Measurements from ENCODE around the gene RBM3. TPM values are rescaled to one million over a fixed set of nuclear protein-coding genes. Genes with fewer than 3 reads are reported as not detected.

RBM3 gene
- total RNA-seq, 6 experiments from 2014 or later: 151 to 471 (median 406) TPM

DNA sequence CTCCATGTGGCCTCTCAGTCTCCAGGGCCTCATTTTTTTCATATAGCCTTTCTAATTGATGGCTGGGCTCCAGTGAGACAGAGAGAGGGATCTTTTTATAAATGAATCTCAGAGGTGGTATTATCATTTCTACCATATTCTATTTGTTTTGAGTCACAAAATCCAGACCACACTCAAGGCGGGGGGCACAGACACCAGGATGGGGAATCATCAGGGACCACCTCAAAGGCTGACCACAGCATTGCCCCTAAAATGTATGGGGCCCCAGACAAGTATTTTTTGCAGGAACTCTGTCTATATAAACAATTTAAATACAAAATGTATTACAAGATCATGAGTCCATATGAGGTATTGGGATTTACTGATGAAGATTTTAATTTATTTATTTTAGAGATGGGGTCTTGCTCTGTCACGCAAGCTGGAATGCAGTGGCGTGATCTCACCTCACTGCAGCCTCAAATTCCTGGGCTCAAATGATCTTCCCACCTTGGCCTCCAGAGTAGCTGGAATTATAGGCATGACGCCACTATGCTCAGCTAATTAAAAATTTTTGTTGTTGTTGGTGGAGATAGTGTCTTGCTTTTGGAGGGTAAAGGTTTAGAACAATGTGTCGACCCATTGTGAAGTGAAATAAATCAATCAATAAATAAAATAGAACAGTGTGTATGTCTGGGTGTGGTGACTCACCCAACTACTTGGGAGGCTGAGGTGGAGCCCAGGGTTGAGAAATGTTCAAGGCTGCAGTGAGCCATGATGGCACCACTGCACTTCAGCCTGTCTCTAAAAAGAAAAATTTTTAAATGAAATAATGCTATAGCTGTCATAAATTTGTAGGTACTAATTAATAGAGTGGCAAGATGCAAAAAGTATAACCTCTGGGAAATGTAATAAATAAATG, 52.4 kb downstream of the RBM3 start:
- no peaks in the 10 kb centered on the region; the same call in 1 of the 2 replicates for H3K4me1 Mint-ChIP-seq (ENCODE audit: low read depth)
- DNase-seq: no peak
- no peaks in the 10 kb centered on the region for H3K27me3 Mint-ChIP-seq (ENCODE audit: insufficient read depth)
- H3K36me3 Mint-ChIP-seq (ENCODE audit: low read depth): no peaks in the 10 kb centered on the region
- H3K9me3 Mint-ChIP-seq: no peaks in the 10 kb centered on the region
- H3K27ac Mint-ChIP-seq: no peak overlapping the region
- TF ChIP-seq, protein P1, sequence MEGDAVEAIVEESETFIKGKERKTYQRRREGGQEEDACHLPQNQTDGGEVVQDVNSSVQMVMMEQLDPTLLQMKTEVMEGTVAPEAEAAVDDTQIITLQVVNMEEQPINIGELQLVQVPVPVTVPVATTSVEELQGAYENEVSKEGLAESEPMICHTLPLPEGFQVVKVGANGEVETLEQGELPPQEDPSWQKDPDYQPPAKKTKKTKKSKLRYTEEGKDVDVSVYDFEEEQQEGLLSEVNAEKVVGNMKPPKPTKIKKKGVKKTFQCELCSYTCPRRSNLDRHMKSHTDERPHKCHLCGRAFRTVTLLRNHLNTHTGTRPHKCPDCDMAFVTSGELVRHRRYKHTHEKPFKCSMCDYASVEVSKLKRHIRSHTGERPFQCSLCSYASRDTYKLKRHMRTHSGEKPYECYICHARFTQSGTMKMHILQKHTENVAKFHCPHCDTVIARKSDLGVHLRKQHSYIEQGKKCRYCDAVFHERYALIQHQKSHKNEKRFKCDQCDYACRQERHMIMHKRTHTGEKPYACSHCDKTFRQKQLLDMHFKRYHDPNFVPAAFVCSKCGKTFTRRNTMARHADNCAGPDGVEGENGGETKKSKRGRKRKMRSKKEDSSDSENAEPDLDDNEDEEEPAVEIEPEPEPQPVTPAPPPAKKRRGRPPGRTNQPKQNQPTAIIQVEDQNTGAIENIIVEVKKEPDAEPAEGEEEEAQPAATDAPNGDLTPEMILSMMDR (IDR thresholded peaks at IDR 0.05): no peak
- no peak overlapping the region for H3K4me3 Mint-ChIP-seq

Other genes with a start within 250 kb of the RBM3 start
- gene SSX3, start 217.8 kb upstream of the RBM3 start, total RNA-seq (2021; fragmentation: NEBNext Ultra II Directional; extraction: Animal tissue kit (Norgen Biotek cat#: 25700)): not detected
- gene SSX4, start 190.9 kb upstream of the RBM3 start, total RNA-seq (2021; fragmentation: NEBNext Ultra II Directional; extraction: Animal tissue kit (Norgen Biotek cat#: 25700)): not detected
- gene SSX4B, start 162.5 kb upstream of the RBM3 start, total RNA-seq (2021; fragmentation: NEBNext Ultra II Directional; extraction: Animal tissue kit (Norgen Biotek cat#: 25700)): not detected
- under 1 TPM in 5 of 6 experiments, not detected in 1; 0.40 to 0.91 (median 0.79) TPM for gene SLC38A5, start 104.2 kb upstream of the RBM3 start, total RNA-seq (2021; fragmentation: NEBNext Ultra II Directional; extraction: Animal tissue kit (Norgen Biotek cat#: 25700))
- 10 to 100 TPM; 51.5 to 66.7 (median 59.7) TPM for gene FTSJ1, start 98.3 kb upstream of the RBM3 start, total RNA-seq (2021; fragmentation: NEBNext Ultra II Directional; extraction: Animal tissue kit (Norgen Biotek cat#: 25700))
- 10 to 100 TPM in 4 of 6 experiments, 1 to 10 TPM in 2; 9.0 to 13.8 (median 10.7) TPM for gene PORCN, start 65.5 kb upstream of the RBM3 start, total RNA-seq (2021; fragmentation: NEBNext Ultra II Directional; extraction: Animal tissue kit (Norgen Biotek cat#: 25700))
- gene EBP, start 52.7 kb upstream of the RBM3 start, total RNA-seq (2021; fragmentation: NEBNext Ultra II Directional; extraction: Animal tissue kit (Norgen Biotek cat#: 25700)): 10 to 100 TPM; 26.0 to 42.2 (median 39.1) TPM
- 10 to 100 TPM; 13.0 to 15.3 (median 13.8) TPM for gene TBC1D25, start 34.8 kb upstream of the RBM3 start, total RNA-seq (2021; fragmentation: NEBNext Ultra II Directional; extraction: Animal tissue kit (Norgen Biotek cat#: 25700))
- gene WDR13, start 23.0 kb downstream of the RBM3 start, total RNA-seq (2021; fragmentation: NEBNext Ultra II Directional; extraction: Animal tissue kit (Norgen Biotek cat#: 25700)): 10 to 100 TPM; 64.3 to 87.2 (median 71.8) TPM
- under 1 TPM in 1 of 6 experiments, not detected in 5; 0.69 TPM for gene WAS, start 109.3 kb downstream of the RBM3 start, total RNA-seq (2021; fragmentation: NEBNext Ultra II Directional; extraction: Animal tissue kit (Norgen Biotek cat#: 25700))
- 10 to 100 TPM in 4 of 6 experiments, 1 to 10 TPM in 2; 6.9 to 12.0 (median 11.4) TPM for gene SUV39H1, start 122.2 kb downstream of the RBM3 start, total RNA-seq (2021; fragmentation: NEBNext Ultra II Directional; extraction: Animal tissue kit (Norgen Biotek cat#: 25700))
- not detected for gene GLOD5, start 187.3 kb downstream of the RBM3 start, total RNA-seq (2021; fragmentation: NEBNext Ultra II Directional; extraction: Animal tissue kit (Norgen Biotek cat#: 25700))
- gene GATA1, start 212.1 kb downstream of the RBM3 start, total RNA-seq (2021; fragmentation: NEBNext Ultra II Directional; extraction: Animal tissue kit (Norgen Biotek cat#: 25700)): not detected
- 10 to 100 TPM; 22.4 to 30.8 (median 27.1) TPM for gene HDAC6, start 227.6 kb downstream of the RBM3 start, total RNA-seq (2021; fragmentation: NEBNext Ultra II Directional; extraction: Animal tissue kit (Norgen Biotek cat#: 25700))